Subcutaneous adipose tissue (tissue), 4 donors: ENCODE data around the gene SLC8A1. TPM values are rescaled to one million over a fixed set of nuclear protein-coding genes. Genes with fewer than 3 reads are reported as not detected.

Source experiments
- CTCF ChIP-seq: fragments of 450-650 bp; IDR thresholded peaks from one replicate; pipeline ENCODE4 v1.5.1; 2016; ENCODE audit warnings: low read depth, mild to moderate bottlenecking, control low read depth, antibody characterized with exemption, moderate library complexity
- total RNA-seq, 4 donors: library from RNA; depleted of rRNA; stranded (reverse); fragments of >200 nt; gene quantifications; one replicate each; pipeline ENCODE4 v1.1.0, GENCODE V29; 2016

The SLC8A1 gene
- total RNA-seq, 4 donors from 2014 or later, result 7.5 to 32.5 (median 12.9) TPM

GRCh38 chr2:40243581-40244187 lies 208.2 kb downstream of the SLC8A1 start:
- no peak for TF ChIP-seq CTCF

- TF ChIP-seq CTCF, result no peak
These were observed 209.6 kb downstream of the SLC8A1 start for GRCh38 chr2:40242315-40242714.

DNA sequence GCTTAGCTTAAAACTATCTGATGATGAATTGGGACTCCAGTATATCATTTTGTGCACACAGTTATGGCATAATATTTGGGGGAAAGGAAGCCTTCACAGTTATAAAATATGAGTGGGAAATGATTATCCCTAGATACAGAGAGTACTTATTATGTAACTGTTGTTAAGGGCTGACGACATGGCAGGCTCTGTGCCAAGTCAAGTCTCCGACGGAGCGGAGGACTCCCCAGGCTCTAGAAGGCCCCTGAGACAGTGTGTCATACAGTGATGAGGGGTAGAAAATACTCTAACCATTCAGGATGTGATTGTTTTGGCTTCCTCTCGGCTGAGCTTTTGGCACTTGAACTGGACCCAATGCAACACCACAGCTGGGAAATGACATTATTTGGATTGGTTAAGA lies 211.8 kb downstream of the SLC8A1 start:
- TF ChIP-seq CTCF, result no peak

DNA sequence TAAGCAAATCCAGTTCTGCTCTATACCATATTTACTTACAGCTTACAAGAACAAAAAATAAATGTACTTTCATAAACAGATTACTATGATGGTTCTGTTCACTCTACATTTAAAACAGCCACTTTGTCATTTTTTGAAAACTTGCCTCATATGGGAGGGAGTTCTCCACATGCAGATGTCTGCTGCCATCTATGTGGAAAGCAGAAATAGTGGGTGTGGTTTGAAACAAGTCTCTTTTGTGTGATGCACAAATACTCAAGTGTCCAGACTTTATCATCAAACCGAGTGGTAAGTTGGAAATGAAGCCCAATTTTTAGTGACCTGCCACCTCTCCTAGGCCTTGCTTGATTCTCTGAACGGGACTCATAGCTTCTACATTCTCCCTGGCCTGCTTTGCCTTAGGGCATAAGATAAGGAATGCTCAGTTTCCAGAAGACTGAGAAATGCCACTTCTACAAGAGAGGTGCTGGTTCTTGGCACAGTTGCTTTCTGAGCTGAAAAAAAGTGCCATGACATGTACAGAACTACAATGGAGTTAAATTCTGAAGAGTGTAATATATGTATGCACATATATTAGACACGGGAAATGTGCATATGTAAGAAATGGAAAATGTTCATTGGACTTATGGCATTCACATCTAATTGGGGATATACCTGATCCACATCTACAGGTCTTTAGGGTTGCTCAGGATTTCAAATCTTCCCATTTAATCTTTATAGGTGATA lies 221.0 kb downstream of the SLC8A1 start:
- TF ChIP-seq CTCF, result no peak

GRCh38 chr2:40230186-40230585 lies 221.7 kb downstream of the SLC8A1 start:
- TF ChIP-seq CTCF, result no peak

- no peak for TF ChIP-seq CTCF
These were observed 223.6 kb downstream of the SLC8A1 start for GRCh38 chr2:40228310-40228709.

- no peak for TF ChIP-seq CTCF
These were observed 224.7 kb downstream of the SLC8A1 start for GRCh38 chr2:40227210-40227609.
